ENCODE data around the gene ZNF678.
"Not testable (repeated sequence)": the region's sequence is repeated elsewhere in the genome, so short reads cannot be mapped to it uniquely, and the experiment has no call there.

Gene ZNF678

DNA sequence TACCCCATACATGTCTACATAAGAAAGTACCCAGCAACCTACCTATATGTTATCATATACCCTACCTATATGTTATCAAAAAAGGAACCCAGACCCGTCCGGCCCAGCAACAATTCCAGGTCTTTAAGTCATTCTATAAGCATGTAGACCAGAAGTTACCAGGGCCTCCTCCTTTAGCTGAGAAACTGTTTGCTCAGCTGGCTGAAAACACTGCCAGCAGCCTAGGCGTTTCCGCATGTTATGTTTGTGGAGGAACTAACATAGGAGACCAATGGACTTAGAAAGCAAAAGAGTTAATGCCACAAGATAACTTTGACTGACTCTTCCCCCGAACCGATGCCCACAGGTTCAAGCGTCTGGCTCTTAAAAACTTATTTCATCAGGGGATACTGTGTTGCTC lies 7.1 kb upstream of the ZNF678 start:
- DNase-seq = no peak

DNA sequence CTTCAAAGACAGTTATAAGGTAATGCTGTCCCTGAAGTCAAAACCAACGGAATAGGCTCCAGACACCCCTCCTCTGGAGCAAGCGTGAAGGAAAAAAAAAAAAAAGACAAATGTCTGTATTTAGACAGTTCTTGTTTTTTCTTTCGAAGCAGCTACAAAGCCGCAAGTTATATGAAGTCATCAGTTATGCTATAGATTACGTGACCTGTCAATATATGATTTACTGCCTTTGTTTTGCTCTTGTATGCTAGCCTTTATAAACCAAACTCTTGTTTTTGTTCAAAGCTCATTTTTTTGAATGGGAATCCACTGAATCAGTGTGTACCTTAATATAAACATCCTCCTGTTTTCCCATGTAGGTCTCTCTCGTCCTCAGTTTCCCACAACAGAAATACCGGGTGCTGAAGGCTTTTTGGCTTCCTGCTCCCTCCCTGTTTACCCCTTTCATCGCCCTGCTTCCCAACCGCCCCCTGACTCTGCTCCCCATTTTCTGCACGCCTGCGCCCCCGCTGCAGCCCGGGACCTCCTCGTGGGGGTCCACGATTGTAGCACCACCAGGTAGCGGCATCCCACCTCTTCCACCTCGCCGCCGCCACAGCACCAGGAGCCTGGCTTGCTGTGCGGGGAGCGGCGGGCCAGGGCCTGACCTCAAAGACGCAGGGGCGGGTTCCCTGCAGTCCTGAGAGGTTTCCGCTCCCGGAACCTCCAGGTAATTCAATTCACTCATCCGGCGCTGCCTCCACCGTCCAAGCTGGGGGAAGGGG lies 5.2 kb upstream of the ZNF678 start:
- no peak for DNase-seq

DNA sequence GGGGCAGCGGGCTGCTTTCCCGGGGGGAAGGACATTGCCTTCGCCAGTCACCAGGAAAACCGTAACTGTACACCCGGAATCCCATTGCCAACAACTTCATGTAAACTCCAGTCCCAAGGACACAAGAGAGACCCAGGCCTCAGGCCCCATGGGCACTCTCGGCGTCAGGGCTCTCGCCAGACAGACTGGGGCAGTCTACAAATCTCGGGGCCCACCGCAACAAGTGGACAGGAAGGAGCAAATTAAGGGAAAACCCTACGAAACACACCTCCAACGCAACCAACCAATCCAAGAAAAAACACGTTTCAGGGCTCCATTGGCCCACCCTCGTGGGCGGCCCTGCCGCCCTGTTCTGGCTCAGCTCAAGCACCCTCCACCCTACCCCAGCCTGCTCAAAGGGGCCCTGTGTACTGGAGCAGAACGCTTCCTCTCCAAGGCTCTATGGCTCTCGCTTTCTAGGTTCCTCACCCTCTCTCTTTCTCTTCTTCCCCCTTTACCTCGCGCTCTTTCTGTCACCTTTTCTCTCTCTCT lies 4.6 kb upstream of the ZNF678 start:
- no peak for DNase-seq

DNA sequence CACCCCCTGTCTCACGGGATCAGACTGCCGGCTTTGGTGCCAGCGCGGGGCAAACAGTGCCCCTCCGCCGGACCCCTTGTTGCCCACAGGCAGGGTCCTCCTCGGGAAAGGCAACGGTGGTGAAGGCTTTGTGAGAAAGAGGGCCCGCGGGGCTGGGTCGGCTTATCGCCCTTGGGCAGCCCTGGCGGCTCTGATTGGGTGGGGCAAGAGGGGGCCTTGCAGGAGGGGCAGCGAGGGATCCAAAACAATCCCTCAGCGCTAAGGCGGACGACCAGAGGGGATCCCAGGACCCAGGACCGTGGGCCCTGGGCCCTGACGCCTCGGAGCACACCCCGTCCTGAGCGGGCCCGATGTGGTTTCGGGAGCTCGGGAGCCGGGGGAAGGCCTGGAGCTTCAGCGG lies 3.9 kb upstream of the ZNF678 start:
- DNase-seq = no peak

DNA sequence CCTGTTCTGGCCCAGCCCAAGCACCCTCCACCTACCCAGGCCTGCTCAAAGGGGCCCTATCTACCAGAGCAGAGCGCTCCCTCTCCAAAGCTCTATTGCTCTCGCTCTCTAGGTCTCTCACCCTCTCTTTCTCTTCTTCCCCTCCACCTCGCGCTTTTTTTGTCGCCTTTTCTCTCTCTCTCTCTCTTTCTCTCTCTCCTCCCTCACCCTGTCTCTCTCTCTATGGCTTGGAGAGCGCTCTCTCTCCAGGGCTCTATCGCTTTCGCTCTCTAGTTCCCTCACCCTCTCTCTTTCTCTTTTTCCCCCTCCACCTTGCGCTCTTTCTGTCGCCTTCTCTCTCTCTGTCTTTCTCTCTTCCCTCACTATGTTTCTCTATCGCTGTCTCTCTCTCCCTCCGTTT lies 3.4 kb upstream of the ZNF678 start:
- no peak for DNase-seq

DNA sequence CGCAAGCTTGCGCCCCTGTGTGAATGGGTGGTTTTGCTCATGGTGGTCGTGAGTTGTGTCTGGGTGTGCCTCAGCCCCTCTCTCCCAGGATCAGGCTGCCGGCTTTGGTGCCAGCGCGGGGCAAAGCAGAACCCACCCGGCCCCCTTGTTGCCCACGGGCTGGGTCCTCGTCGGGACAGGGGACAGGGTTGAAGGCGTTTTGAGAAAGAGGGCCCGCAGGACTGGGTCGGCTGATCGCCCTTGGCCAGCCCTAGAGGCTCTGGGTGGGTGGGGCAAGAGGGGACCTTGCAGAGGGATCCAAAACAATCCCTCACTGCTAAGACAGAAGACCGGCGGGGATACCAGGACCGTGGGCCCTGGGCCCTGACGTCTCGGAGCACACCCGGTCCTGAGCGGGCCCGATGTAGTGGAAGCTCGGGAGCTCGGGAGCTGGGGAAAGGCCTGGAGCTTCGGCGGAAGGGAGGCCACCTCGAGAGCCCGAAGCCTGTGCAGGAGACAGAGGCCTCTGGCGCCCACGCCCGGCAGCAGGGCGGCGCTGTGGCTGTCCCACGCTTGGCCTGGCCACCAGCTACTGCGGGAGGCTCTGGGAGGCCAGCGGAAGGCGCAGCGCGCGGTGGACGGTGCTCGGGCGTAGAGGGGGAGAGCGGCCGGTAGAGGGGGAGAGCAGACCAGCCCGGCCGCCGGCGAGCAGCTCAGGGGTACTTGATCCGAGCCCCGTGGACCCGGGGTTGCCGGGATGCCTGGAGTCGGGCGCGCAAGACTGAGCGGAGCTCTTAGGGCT lies 2.8 kb upstream of the ZNF678 start:
- DNase-seq = no peak

DNA sequence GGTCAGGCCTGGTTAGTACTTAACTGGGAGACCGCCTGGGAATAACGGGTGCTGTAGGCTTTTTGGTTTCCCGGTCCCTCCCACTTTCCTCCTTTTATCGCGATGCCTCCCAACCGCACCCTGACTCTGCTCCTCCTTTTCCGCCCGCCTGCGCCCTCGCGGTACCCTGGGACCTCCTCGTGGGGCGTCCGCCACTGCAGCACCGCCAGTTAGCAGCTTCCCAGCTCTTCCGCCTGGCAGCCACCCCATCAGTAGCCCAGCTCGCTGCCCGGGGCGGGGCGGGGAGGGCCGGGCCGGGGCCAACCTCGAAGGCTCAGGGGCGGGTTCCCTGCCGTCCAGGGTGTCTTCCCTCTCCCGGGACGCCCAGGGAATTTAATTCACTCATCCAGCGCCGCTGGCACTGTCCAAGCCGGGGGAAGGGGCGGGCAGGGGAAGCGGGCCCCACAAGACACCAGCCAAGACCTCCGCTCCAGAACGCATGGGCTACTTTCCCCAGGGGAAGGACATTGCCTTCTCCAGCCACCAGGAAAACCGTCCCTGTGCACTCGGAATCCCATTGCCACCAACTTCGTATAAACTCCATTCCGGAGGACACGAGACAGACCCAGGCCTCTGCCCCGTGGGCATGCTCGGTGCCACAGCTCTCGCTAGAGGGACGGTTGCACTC lies 2.0 kb upstream of the ZNF678 start:
- no peak for DNase-seq

DNA sequence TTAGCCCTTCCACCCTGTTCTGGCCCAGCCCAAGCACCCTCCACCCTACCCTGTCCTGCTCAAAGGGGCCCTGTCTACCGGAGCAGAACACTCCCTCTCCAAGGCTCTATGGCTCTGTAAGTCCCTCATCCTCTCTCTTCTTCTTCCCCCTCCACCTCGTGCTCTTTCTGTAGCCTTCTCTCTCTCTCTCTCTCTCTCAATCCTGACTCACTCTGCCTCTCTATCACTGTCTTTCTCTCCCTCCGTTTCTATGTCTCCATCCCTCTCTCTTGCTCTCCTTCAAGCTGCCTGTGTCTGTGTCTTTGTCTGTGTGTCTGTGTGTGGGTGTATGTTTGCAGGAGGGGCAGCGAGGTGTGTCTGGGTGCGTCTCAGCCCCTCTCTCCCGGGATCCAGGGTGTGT lies 1.3 kb upstream of the ZNF678 start:
- DNase-seq = no peak

DNA sequence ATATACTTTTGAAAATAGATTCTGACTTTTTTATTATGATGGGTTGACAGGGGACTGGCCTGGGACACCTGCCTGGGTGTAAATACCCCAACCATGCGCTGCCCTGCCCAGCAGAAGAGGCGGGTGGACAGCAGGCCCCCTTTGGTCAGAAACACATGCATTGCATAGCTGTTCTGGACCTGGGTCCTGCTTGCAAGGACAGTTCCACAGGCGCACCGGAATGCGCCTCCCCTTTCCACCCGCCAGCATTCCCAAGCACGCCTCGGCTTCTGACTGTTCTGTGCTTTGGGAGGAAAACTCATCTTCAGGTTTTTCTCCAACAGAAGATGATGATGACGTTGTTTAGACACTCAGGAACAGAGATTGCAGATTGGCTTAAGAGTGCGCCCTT lies 428 bp upstream of the ZNF678 start:
- no peak for DNase-seq

DNA sequence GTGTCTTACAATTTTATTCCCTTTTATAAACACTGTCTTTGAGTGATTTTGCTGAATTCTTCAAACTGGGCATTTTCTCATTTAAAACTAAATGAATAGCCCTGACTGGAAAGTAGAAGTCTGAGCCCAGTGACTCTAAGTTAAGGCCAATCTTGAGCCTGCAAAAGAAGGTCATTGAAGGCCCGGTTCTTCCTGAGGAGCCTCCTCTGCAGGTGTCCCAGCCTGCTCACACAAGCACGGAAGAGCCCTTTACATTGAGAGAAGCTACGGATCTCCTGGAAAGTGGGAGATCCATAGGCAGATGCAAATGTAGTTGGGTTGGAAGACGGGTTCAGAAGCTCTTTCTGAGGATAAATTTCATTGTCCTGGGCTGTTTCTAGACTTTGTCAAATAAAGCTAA lies 3.9 kb downstream of the ZNF678 start:
- DNase-seq = no peak

DNA sequence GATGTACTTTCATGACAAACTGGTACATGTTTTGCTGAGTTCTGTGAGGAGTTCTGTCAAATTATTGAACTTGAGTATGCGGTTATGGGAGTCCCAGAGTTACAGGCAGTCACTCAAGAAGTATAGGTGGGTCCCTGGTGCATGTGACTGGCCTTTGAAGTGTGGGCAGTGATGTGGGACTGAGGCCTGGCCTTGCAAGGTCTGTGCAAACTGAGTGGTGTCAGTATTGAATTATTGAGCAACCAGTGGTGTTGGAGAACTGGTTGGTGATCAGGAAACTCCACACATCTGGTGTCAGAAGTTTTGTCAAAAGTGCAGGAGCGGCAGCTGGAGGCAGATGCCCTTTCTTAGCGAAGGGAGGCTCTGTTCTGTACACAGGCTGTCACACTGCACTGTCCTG lies 5.2 kb downstream of the ZNF678 start:
- DNase-seq = no peak

DNA sequence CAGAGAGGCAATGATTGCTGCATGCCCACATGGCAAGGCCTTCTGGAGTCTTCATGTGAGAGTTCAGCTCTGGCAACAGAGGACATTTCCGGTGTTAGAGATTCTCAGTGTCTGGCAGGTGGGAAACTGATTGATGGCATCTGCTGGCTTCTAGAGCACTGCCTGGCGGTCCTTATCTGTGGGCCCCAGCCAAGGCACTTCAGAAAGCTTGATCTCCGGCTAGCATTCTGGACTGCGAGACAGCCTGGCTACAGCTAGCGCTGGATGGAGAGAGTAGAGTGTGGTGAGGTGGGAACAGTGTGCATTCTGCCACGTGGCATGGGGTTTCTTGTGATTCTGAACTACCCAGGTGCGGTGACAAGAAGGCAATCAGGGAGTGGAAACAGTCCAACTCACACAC lies 9.4 kb downstream of the ZNF678 start:
- DNase-seq = no peak

DNA sequence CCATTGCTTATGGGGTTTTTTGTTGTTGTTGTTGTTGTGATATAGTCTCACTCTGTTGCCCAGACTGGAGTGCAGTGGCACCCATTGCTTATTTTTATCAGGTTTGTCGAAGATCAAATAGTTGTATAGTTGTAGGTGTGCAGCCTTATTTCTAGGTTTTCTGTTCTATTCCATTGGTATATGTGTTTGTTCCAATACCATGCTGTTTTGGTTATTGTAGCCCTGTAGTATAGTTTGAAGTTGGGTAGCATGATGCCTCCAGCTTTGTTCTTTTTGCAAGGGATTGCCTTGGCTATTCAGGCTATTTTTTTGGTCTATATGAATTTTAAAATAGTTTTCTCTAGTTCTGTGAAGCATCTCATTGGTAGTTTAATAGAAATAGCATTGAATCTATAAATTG lies 11.6 kb downstream of the ZNF678 start:
- no peak for DNase-seq

DNA sequence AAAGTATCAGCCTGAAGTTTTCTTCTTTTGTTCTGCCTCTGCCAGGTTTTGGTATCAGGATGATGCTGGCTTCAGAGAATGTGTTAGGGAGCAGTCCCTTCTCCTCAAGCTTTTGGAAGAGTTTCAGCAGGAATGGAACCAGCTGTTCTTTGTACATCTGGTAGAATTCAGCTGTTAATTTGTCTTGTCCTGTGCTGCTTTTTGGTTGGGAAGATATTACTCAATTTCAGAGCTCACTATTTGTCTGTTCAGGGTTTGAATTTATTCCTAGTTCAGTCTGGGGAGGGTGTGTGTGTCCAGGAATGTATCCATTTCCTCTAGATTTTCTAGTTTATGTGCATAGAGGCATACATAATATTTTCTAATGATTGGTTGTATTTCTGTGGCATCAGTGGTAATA lies 12.8 kb downstream of the ZNF678 start:
- DNase-seq = no peak

DNA sequence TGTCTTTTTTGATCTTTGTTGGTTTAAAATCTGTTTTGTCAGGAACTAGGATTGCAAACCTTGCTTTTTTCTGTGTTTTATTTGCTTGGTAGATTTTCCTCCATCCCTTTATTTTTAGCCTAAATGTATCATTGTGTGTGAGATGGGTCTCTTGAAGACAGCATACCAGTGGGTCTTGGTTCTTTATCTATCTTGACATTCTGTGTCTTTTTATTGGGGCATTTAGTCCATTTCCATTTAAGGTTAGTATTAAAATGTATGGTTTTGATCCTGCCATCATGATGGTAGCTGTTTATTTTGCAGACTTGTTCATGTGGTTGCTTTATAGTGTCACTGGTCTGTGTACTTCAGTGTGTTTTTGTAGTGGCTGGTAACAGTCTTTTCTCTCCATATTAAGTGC lies 14.1 kb downstream of the ZNF678 start:
- DNase-seq = no peak

DNA sequence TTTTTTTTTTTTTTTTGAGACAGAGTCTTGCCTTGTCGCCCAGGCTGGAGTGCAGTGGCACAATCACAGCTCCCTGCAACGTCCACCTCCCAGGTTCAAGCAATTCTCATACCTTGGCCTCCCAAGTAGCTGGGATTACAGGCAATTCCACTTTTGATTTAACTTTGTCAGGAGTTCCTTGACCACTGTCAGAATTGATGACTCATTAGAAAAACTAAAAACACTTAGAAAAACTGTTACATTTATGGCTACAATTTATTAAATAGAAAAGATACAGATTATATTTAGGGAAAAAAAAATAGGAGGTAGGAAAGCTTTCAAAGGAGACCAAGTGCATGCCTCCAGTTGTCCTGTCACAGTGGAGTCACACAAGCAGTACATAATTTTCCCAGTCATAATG lies 20.0 kb downstream of the ZNF678 start:
- no peak for DNase-seq

DNA sequence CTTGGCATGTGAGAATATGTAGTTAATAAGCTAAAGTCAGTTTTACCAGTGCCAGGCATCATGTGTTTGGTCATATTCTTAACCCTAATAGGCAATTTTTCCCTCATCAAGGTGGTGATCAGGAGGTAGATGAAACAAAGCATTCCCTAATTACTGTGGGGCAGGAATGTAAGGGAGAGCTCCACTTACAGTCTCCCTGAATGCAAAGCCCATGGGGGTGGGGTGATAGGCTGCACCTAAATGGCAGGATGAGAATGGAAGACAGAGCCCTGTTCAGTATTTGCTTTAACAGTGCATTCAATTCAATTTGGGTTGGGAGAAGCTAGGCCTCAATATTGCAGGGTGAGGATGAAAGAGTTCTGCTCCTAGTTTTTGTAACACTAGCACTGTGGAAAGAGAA lies 23.4 kb downstream of the ZNF678 start:
- DNase-seq = no peak

DNA sequence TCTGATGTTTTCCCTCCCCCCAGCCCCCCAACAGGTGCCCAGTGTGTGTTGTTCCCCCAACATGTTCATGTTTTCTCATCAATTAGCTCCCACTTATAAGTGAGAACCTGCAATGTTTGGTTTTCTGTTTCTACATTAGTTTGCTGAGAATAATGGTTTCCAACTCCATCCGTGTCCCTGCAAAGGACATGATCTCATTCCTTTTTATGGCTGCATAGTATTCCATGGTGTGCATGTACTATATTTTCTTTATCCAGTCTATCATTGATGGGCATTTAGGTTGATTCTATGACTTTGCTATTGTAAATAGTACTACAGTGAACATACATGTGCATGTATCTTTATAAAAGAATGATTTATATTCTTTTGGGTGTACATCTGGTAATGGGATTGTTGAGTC lies 24.6 kb downstream of the ZNF678 start:
- DNase-seq = no peak

DNA sequence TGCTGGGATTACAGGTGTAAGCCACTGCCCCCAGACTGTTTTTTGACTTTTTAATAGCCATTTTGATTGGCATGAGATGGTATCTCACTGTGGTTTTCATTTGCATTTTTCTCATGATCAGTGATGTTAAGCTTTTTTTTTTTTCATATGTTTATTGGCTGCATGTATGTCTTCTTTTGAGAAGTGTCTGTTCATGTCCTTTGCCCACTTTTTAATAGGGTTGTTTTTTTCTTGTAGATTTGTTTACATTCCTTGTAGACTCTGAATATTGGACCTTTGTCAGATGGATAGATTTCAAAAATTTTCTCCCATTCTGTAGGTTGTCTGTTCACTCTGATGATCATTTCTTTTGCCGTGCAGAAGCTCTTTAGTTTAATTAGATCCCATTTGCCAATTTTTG lies 25.4 kb downstream of the ZNF678 start:
- DNase-seq = not testable (repeated sequence)

DNA sequence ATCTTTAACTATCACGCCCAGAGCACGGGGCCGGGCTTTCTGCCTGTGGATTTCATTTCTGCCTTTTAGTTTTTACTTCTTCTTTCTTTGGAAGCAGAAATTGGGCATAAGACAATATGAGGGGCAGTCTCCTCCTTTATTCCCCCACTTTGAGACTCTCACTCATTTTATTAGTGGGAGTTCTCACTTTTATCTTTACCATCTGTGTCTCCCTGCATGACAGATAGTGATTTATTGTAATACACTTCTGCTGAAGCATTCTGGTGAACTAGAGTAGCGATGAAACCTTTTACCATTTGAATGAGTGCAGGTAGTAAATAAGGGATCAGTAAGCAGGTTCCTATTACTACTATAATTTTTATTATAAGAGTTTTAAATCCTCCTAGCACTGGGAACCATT lies 26.4 kb downstream of the ZNF678 start:
- not testable (repeated sequence) for DNase-seq

DNA sequence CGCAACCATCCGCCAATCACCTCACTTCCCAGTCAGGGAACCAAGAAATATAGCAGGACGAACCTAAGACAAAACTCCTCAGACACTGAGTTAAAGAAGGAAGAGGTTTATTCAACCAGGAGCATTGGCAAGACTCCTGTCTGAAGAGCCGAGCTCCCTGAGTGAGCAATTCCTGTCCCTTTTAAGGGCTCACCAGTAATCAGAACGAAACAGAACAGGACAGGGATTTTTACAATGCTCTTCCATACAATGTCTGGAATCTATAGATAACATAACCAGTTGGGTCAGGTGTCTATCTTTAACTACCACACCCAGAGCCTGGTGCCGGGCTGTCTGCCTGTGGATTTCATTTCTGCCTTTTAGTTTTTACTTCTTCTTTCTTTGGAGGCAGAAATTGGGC lies 32.9 kb downstream of the ZNF678 start:
- DNase-seq = not testable (repeated sequence)

DNA sequence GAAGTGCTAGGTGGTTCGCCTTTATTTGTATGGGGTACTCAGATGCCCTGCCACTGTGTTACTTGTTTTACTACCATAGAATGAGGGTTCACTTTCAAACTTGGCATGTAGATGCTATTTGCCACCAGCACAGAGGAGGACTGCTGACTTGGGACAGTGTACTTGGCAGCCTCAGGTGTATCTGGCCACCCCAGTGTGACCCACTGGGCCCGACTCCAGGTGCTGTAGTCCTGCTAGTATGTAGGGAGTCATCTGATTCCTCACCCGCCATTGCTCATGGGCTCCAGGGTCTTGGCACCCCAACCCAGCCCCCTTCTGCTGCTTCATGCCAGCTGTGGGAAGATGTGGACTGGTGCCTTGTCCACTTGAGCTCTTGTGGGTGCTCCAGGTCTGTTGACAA lies 40.0 kb downstream of the ZNF678 start:
- no peak for DNase-seq

DNA sequence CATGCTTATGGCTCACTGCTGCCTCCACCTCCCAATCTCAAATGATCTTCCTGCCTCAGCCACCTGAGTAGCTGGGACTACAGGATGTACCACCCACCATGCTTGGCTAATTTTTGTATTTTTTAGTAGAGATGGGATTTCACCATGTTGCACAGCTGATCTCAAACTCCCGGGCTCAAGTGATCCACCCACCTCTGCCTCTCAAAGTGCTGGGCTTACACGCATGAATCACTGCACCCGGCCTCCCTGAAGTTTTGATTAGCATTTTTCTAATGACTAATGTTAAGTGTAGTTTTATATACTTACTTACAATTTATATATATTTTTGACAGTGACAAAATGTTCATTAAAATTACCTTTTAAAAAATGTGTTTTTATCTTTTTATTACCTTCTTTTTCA lies 41.1 kb downstream of the ZNF678 start:
- DNase-seq = no peak

DNA sequence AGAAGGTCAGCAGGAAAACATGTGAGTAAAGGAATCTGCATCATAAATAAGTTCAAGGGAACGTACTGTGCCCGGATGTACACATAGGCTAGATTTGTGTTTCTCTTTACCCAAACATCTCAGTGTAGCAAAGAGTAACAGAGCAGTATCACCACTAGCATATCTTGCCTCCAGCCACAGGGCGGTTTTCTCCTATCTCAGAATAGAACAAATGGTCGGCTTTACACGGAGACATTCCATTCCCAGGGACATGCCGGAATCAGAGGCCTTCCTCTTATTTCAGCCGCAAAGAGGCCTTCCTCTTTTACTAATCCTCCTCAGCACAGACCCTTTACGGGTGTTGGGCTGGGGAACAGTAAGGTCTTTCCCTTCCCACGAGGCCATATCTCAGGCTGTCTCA lies 42.9 kb downstream of the ZNF678 start:
- not testable (repeated sequence) for DNase-seq

Data from T1000 (cell line).